HL-60 (cell line): Measurements from ENCODE around the gene CEP95.

Experiments
- DNase-seq, 2 experiments: peaks; one replicate each; pipeline ENCODE4 v3.0.0-alpha.2; 2010 to 2020; ENCODE audit warnings: low read depth in 1 of 2, low spot score in 1 of 2
- H3K27ac ChIP-seq: fragments of 250-450 bp; sonication (Bioruptor Pico); replicated peaks from 2 replicates; pipeline ENCODE4 v1.5.1; 2020; ENCODE audit warnings: mild to moderate bottlenecking, moderate library complexity
- H3K27me3 ChIP-seq: fragments of 250-450 bp; sonication (Bioruptor Pico); 2 replicates; pipeline ENCODE4 v1.5.1; 2021; ENCODE audit warnings: mild to moderate bottlenecking, moderate library complexity; ENCODE audit not compliant: insufficient read depth, poor library complexity, severe bottlenecking
- H3K4me3 ChIP-seq: replicated peaks from 2 replicates; pipeline ENCODE4 v1.5.1; 2011; ENCODE audit warnings: mild to moderate bottlenecking, control low read depth, low read length; ENCODE audit not compliant: insufficient read depth
- GABPA ChIP-seq: IDR thresholded peaks from 2 replicates; pipeline ENCODE4 v1.6.1; 2012; ENCODE audit warnings: low read depth
- POLR2AphosphoS5 ChIP-seq: IDR thresholded peaks from 2 replicates; pipeline ENCODE4 v1.6.1; 2012; ENCODE audit warnings: low read depth
- REST ChIP-seq: IDR thresholded peaks from 2 replicates; pipeline ENCODE4 v1.6.1; 2012; ENCODE audit warnings: low read depth; ENCODE audit not compliant: insufficient replicate concordance
- SPI1 ChIP-seq: IDR thresholded peaks from 2 replicates; pipeline ENCODE4 v1.6.1; 2012; ENCODE audit warnings: low read depth, mild to moderate bottlenecking, borderline replicate concordance
- TF ChIP-seq, protein P1 (sequence below): IDR thresholded peaks from one replicate; pipeline ENCODE4 v1.5.1; 2011; ENCODE audit warnings: low read length, control low read depth, inconsistent platforms; ENCODE audit not compliant: insufficient read depth

CEP95 gene

DNA sequence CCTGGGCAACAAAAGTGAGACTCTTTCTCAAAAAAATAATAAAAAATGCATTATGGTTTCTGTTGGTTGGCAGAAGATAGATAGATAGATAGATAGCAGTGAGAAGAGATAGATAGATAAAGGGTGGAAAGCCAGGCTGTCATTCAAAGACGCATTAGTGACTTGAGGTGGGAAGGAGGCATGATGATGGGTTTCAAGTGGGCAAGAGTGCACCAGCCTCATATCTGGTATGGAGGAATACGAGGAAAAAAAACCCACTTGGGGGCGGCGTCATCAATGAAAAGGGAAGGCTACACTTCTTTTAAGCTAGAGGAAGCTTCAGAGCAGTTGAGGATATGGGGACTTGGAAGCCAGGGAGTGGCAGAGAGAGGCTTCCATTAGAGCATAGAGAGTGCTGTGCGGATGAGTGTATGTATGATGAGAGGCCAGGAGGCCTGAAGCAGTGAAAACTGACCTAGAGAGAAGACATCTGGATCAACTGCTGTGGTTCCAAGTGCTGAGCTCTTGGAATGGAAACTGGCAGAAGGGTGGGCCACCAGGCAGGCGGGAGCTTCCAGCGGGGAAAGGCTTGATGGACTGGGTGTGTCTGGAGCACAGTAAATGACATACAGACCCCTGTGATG is 31.8 kb downstream of the CEP95 start:
- H3K27ac ChIP-seq: no peak overlapping the region
- DNase-seq: no peak
- TF ChIP-seq POLR2AphosphoS5: no peak

GRCh38 chr17:64540118-64540776 is 33.5 kb downstream of the CEP95 start:
- TF ChIP-seq POLR2AphosphoS5: no peak
- TF ChIP-seq SPI1: no peak
- TF ChIP-seq, protein P1, sequence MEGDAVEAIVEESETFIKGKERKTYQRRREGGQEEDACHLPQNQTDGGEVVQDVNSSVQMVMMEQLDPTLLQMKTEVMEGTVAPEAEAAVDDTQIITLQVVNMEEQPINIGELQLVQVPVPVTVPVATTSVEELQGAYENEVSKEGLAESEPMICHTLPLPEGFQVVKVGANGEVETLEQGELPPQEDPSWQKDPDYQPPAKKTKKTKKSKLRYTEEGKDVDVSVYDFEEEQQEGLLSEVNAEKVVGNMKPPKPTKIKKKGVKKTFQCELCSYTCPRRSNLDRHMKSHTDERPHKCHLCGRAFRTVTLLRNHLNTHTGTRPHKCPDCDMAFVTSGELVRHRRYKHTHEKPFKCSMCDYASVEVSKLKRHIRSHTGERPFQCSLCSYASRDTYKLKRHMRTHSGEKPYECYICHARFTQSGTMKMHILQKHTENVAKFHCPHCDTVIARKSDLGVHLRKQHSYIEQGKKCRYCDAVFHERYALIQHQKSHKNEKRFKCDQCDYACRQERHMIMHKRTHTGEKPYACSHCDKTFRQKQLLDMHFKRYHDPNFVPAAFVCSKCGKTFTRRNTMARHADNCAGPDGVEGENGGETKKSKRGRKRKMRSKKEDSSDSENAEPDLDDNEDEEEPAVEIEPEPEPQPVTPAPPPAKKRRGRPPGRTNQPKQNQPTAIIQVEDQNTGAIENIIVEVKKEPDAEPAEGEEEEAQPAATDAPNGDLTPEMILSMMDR: no peak
- no peak for TF ChIP-seq REST
- TF ChIP-seq GABPA: no peak
- Histone ChIP-seq H3K4me3 (no peak overlapping the region), H3K27ac (no peak overlapping the region), H3K27me3 (no peaks in the 10 kb centered on the region)
- DNase-seq: no peak

More for the DNA sequence above, 31.8 kb downstream of the CEP95 start:
- Histone ChIP-seq H3K4me3 (no peak overlapping the region), H3K27me3 (no peaks in the 10 kb centered on the region)

DNA sequence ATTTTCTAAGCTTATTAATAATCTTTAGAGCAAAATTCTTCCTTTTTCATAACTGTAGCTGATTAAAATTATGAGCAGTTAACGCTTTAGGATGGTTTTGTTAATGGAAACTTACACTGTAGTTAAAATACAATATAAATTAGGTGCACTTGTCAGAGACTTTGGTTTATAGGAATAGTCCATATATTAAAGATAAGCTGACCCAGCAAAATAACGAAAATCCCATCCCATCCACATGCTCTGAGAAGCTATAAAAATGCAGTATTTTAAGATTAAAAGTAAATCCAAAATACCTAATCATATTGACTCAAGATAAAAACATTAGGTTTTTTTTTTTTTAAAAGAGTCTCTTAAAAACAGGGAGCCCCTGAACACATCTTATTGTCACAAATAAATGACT is 38.0 kb downstream of the CEP95 start:
- H3K27me3 ChIP-seq: no peaks in the 10 kb centered on the region
- no peak overlapping the region for H3K27ac ChIP-seq
- TF ChIP-seq GABPA (no peak), SPI1 (no peak), REST (no peak), POLR2AphosphoS5 (no peak)
- TF ChIP-seq, protein P1: no peak
- DNase-seq: no peak
- H3K4me3 ChIP-seq: no peak overlapping the region

- Histone ChIP-seq H3K27ac (no peak overlapping the region), H3K27me3 (no peaks in the 10 kb centered on the region), H3K4me3 (no peak overlapping the region)
- no peak for DNase-seq
- TF ChIP-seq SPI1: no peak
Observed at GRCh38 chr17:64546716-64547115, 39.9 kb downstream of the CEP95 start.

DNA sequence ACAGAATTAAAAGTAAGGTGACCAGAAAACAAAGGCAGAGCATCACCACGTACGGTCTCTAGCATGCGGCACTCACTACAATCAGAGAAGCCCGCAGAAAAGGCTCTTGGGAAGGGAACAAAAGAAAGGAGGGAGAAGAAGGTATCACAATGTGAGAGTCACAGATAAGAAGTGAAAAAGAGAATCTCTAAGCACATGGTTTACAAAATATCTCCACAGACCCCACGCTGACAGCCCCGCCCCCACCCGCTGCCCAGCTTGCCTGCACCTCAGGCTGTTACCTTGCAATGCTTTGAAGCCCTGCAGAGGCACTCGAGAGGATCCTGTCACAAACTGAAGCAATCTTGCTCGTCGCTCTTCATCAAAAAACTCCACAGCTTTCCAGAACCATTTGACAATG is 40.5 kb downstream of the CEP95 start:
- no peak overlapping the region for H3K27ac ChIP-seq
- no peak for DNase-seq
- TF ChIP-seq SPI1 (no peak), GABPA (no peak), REST (no peak), POLR2AphosphoS5 (no peak)
- TF ChIP-seq, protein P1: no peak
- no peak overlapping the region for H3K4me3 ChIP-seq
- no peaks in the 10 kb centered on the region for H3K27me3 ChIP-seq
